NCI-H2081 (cell line): Measurements from ENCODE around the gene FAM24B.

ENCODE experiments used
- DNase-seq, 2 experiments: peaks; one replicate each; lab custom pipeline; 2025; lab: John Stamatoyannopoulos, UW

The FAM24B gene

GRCh38 chr10:122827302-122827701 is 52.1 kb downstream of the FAM24B start:
- no peak for DNase-seq

GRCh38 chr10:122822973-122823690 is 56.2 kb downstream of the FAM24B start:
- DNase-seq, result no peak

DNA sequence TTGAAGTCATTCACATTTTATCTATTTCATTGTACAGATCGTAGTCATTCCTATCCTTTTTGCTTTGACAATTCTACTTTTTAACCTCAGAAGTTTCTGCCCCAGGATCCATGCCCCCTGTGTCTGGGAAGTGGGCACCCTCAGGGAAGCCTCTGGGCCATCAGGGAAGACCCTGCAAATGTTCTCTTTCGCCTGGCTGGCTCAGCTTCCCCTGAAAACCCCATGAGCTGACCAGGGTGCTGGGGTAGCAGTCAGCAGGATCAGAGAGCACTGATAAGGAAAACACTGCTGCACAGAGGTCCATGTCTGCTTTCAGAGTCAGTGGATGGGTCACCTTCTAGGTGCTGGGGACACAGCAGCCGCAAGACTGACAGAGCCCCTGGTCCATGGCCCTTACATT is 57.6 kb downstream of the FAM24B start:
- DNase-seq, result no peak

DNA sequence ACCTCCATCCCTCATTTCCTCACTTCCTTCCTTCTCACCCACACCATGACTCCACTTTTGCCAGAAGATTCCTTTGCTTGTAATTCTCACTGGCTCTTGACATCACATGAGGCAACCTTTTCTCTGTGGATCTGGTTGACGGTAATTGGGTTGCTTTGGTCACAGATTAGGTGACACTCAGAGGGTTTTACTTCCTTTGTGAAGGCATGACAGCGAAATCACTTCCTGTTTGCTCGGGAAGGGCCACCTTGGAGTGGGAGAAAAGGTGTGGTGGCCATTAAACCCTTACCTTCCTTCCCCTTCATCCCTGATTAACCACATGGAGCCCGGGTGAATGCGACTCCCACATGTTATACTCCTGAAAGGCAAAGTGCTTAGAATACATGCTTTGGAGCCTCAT is 63.9 kb downstream of the FAM24B start:
- DNase-seq, result no peak

- DNase-seq, result no peak
Measured at GRCh38 chr10:122814493-122814892, 64.9 kb downstream of the FAM24B start.

DNA sequence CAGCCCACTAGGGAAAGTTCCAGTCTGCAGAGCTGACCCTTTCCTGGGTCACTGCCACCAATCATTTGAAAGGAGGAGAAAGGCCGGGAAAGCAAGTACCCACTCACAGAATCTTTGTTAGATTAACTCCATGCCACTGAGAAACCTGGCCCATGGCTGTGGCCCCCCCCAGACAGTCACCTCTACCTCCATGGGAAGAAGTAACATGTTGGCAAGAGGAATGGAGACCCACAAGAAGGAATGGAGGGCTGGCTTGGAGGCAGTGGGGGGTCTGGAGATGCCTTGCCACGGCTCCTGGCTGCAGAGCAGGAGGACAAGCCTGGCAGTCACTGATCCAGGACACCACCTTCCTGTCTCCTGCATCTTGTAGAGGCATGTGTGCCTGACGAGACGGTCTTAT is 66.6 kb downstream of the FAM24B start:
- DNase-seq, result no peak

GRCh38 chr10:122802282-122802681 is 77.1 kb downstream of the FAM24B start:
- no peak for DNase-seq
